HL-60 (cell line): ENCODE measurements around the gene CABCOCO1.

Source experiments
- DNase-seq, 2 experiments: peaks; one replicate each; pipeline ENCODE4 v3.0.0-alpha.2; 2010 to 2020; ENCODE audit warnings: low read depth in 1 of 2, low spot score in 1 of 2
- H3K27ac ChIP-seq: fragments of 250-450 bp; sonication (Bioruptor Pico); replicated peaks from 2 replicates; pipeline ENCODE4 v1.5.1; 2020; ENCODE audit warnings: mild to moderate bottlenecking, moderate library complexity
- H3K27me3 ChIP-seq: fragments of 250-450 bp; sonication (Bioruptor Pico); 2 replicates; pipeline ENCODE4 v1.5.1; 2021; ENCODE audit warnings: mild to moderate bottlenecking, moderate library complexity; ENCODE audit not compliant: insufficient read depth, poor library complexity, severe bottlenecking
- H3K4me3 ChIP-seq: replicated peaks from 2 replicates; pipeline ENCODE4 v1.5.1; 2011; ENCODE audit warnings: mild to moderate bottlenecking, control low read depth, low read length; ENCODE audit not compliant: insufficient read depth
- CTCF ChIP-seq: IDR thresholded peaks from one replicate; pipeline ENCODE4 v1.5.1; 2011; ENCODE audit warnings: low read length, control low read depth, inconsistent platforms; ENCODE audit not compliant: insufficient read depth
- GABPA ChIP-seq: IDR thresholded peaks from 2 replicates; pipeline ENCODE4 v1.6.1; 2012; ENCODE audit warnings: low read depth
- POLR2AphosphoS5 ChIP-seq: IDR thresholded peaks from 2 replicates; pipeline ENCODE4 v1.6.1; 2012; ENCODE audit warnings: low read depth
- REST ChIP-seq: IDR thresholded peaks from 2 replicates; pipeline ENCODE4 v1.6.1; 2012; ENCODE audit warnings: low read depth; ENCODE audit not compliant: insufficient replicate concordance
- SPI1 ChIP-seq: IDR thresholded peaks from 2 replicates; pipeline ENCODE4 v1.6.1; 2012; ENCODE audit warnings: low read depth, mild to moderate bottlenecking, borderline replicate concordance
- long read RNA-seq: library from polyadenylated mRNA; unstranded; transcript quantifications from one replicate; pipeline ENCODE4 v2.0.0, GENCODE V29; 2020

Gene CABCOCO1
- long read RNA-seq, result 0 reads

GRCh38 chr10:61662794-61663259, at the start of gene CABCOCO1:
CABCOCO1 (plus strand) TSS chr10:61662929; CDS start chr10:61662973, 44 bp downstream.
- Histone ChIP-seq H3K27ac (no peak within 1 kb of the TSS), H3K27me3 (peaks cover 2% of the 10 kb centered on the region), H3K4me3 (no peak within 1 kb of the TSS)
- no peak for DNase-seq
- TF ChIP-seq REST (no peak), GABPA (no peak), POLR2AphosphoS5 (no peak), SPI1 (no peak), CTCF (no peak)

- TF ChIP-seq CTCF (no peak), GABPA (no peak), POLR2AphosphoS5 (no peak), REST (no peak), SPI1 (no peak)
- no peaks in the 10 kb centered on the region for H3K27me3 ChIP-seq
These were observed 49.1 kb upstream of the CABCOCO1 start for GRCh38 chr10:61613665-61614064.

DNA sequence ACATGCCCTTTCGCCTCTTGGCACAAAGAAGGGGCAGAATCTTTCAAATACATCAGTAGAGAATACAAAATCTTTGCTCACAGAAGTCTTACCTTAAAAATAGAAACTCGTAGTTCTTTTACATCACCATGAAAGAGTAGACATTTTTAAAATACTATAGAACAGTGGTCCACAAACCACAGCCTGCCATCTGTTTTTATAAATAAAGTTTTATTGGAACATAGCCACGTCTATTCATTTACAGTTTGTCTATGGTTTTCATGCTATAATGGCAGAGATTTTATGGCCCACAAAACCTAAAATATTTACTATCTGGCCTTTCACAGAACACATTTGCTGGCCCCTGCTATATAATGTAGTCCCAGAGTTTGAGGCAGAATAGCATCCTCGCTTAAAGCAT, 46.1 kb upstream of the CABCOCO1 start:
- DNase-seq, result no peak
- TF ChIP-seq SPI1 (no peak), CTCF (no peak), POLR2AphosphoS5 (no peak), GABPA (no peak), REST (no peak)
- no peak overlapping the region for H3K27ac ChIP-seq
- no peaks in the 10 kb centered on the region for H3K27me3 ChIP-seq
- no peak overlapping the region for H3K4me3 ChIP-seq

More at GRCh38 chr10:61613665-61614064, 49.1 kb upstream of the CABCOCO1 start:
- H3K27ac ChIP-seq, result no peak overlapping the region
- no peak overlapping the region for H3K4me3 ChIP-seq
- DNase-seq, result no peak
